Tibial nerve (tissue), 4 donors: ENCODE data around the gene ANXA11. TPM values are rescaled to one million over a fixed set of nuclear protein-coding genes. Genes with fewer than 3 reads are reported as not detected.

ENCODE experiments used
- DNase-seq, 2 donors: peaks; one replicate each; pipeline ENCODE4 v3.0.0-alpha.2; 2019; ENCODE audit warnings: low spot score in 2 of 2
- H3K27ac ChIP-seq, 4 donors: fragments of 200-600 bp; sonication (generic) in 3 of 4; one replicate each; pipeline ENCODE4 v1.5.1; 2017 to 2019; ENCODE audit warnings: mild to moderate bottlenecking in 1 of 4
- H3K27me3 ChIP-seq, 2 donors: fragments of 200-600 bp; sonication (generic) in 1 of 2; one replicate each; pipeline versions ENCODE4 v1.5.1 to v1.6.0; 2017 to 2019
- H3K36me3 ChIP-seq, 3 donors: fragments of 200-600 bp; sonication (generic); one replicate each; pipeline ENCODE4 v1.5.1; 2018 to 2019
- H3K4me1 ChIP-seq, 4 donors: fragments of 200-600 bp; sonication (generic) in 3 of 4; one replicate each; pipeline ENCODE4 v1.5.1; 2017 to 2019
- H3K4me3 ChIP-seq, 4 donors: fragments of 200-600 bp; sonication (generic) in 3 of 4; one replicate each; pipeline ENCODE4 v1.5.1; 2017 to 2019; ENCODE audit warnings: mild to moderate bottlenecking in 1 of 4, moderate library complexity in 1 of 4
- H3K9me3 ChIP-seq, 4 donors: fragments of 200-600 bp; sonication (generic) in 3 of 4; one replicate each; pipeline ENCODE4 v1.5.1; 2017 to 2019
- CTCF ChIP-seq, 5 experiments: fragments of 200-600 bp in 3 of 5; fragments of 450-650 bp in 2 of 5; sonication (generic) in 3 of 5; IDR thresholded peaks; one replicate each; pipeline ENCODE4 v1.5.1; 2016 to 2019; ENCODE audit warnings: antibody characterized with exemption in 5 of 5, mild to moderate bottlenecking in 3 of 5, moderate library complexity in 2 of 5
- EP300 ChIP-seq, 2 donors: sonication (generic); formaldehyde crosslinking; IDR thresholded peaks; one replicate each; pipeline ENCODE4 v1.6.1; 2017; ENCODE audit warnings: antibody characterized with exemption in 2 of 2, mild to moderate bottlenecking in 1 of 2
- POLR2A ChIP-seq, 2 donors: fragments of 450-650 bp; IDR thresholded peaks; one replicate each; pipeline ENCODE4 v1.6.1; 2017; ENCODE audit warnings: antibody characterized with exemption in 2 of 2, mild to moderate bottlenecking in 2 of 2, moderate library complexity in 2 of 2
- WGBS, 2 donors: methylation state at CpG; one replicate each; pipeline ENCODE4 v1.1.5; 2018; 5-methylcytosine and 5-hydroxymethylcytosine counted together
- total RNA-seq, 4 donors: library from RNA; depleted of rRNA; stranded (reverse); fragments of >200 nt; gene quantifications; one replicate each; pipeline ENCODE4 v1.1.0, GENCODE V29; 2016

ANXA11 gene
- total RNA-seq, 4 donors from 2014 or later, result 99.8 to 128 (median 113) TPM

GRCh38 chr10:80144067-80144695 is 61.2 kb downstream of the ANXA11 start:
- no peaks in the 10 kb centered on the region for H3K27me3 ChIP-seq
- H3K9me3 ChIP-seq, result peaks cover 0 to 8% (median 2%) of the 10 kb centered on the region in 4 donors
- WGBS, 2 donors, result 47 to 50% methylated on average over 12 to 17 of the region's 28 CpGs
- H3K4me3 ChIP-seq, result peak overlapping the region in 1 of 4 donors; percentile 0
- peaks cover 0 to 15% (median 0%) of the 10 kb centered on the region in 3 donors for H3K36me3 ChIP-seq
- DNase-seq, result no peak
- TF ChIP-seq POLR2A (IDR thresholded peaks at IDR 0.05) (no peak), EP300 (IDR thresholded peaks at IDR 0.05) (no peak), CTCF (IDR thresholded peaks at IDR 0.05) (peak in 1 of 5 experiments; percentile 42)
- peak overlapping the region in 2 of 4 donors; percentile 41 to 77 for H3K27ac ChIP-seq
- H3K4me1 ChIP-seq, result peaks cover 0 to 43% (median 15%) of the 10 kb centered on the region in 4 donors

- Histone ChIP-seq H3K9me3 (no peaks in the 10 kb centered on the region), H3K27me3 (no peaks in the 10 kb centered on the region), H3K4me3 (no peak overlapping the region), H3K27ac (peak overlapping the region in 1 of 4 donors; percentile 15), H3K36me3 (no peaks in the 10 kb centered on the region), H3K4me1 (peaks cover 0 to 61% (median 21%) of the 10 kb centered on the region in 4 donors)
- TF ChIP-seq EP300 (IDR thresholded peaks at IDR 0.05) (no peak), POLR2A (IDR thresholded peaks at IDR 0.05) (no peak), CTCF (IDR thresholded peaks at IDR 0.05) (no peak)
- no peak for DNase-seq
- WGBS, 2 donors, result 59 to 60% methylated on average over 19 of the region's 19 CpGs
Measured at GRCh38 chr10:80141696-80142460, 63.5 kb downstream of the ANXA11 start.

GRCh38 chr10:80140251-80140650 is 65.1 kb downstream of the ANXA11 start:
- H3K4me1 ChIP-seq, result peaks cover 0 to 68% (median 22%) of the 10 kb centered on the region in 4 donors
- no peaks in the 10 kb centered on the region for H3K9me3 ChIP-seq
- DNase-seq, result no peak
- H3K27me3 ChIP-seq, result no peaks in the 10 kb centered on the region
- TF ChIP-seq CTCF (IDR thresholded peaks at IDR 0.05) (no peak), EP300 (IDR thresholded peaks at IDR 0.05) (no peak), POLR2A (IDR thresholded peaks at IDR 0.05) (no peak)
- WGBS, 2 donors, result 89 to 94% methylated on average over 7 of the region's 7 CpGs
- no peak overlapping the region for H3K4me3 ChIP-seq
- H3K27ac ChIP-seq, result no peak overlapping the region
- H3K36me3 ChIP-seq, result no peaks in the 10 kb centered on the region

- Histone ChIP-seq H3K27ac (no peak overlapping the region), H3K9me3 (no peaks in the 10 kb centered on the region), H3K4me1 (peaks cover 0 to 63% (median 12%) of the 10 kb centered on the region in 4 donors), H3K27me3 (no peaks in the 10 kb centered on the region), H3K36me3 (no peaks in the 10 kb centered on the region), H3K4me3 (no peak overlapping the region)
- WGBS, 2 donors, result 80 to 90% methylated on average over 2 of the region's 2 CpGs
- DNase-seq, result no peak
- TF ChIP-seq POLR2A (IDR thresholded peaks at IDR 0.05) (no peak), EP300 (IDR thresholded peaks at IDR 0.05) (no peak), CTCF (IDR thresholded peaks at IDR 0.05) (no peak)
Measured at GRCh38 chr10:80139265-80139664, 66.1 kb downstream of the ANXA11 start.

- no peak for TF ChIP-seq POLR2A (IDR thresholded peaks at IDR 0.05)
- TF ChIP-seq CTCF (IDR thresholded peaks at IDR 0.05), result no peak
- TF ChIP-seq EP300 (IDR thresholded peaks at IDR 0.05), result no peak
- peak overlapping the region in 3 of 4 donors; percentile 62 to 90 (median 85) for H3K27ac ChIP-seq
- H3K4me1 ChIP-seq, result peaks cover 0 to 64% (median 9%) of the 10 kb centered on the region in 4 donors
- no peak for DNase-seq
- no peaks in the 10 kb centered on the region for H3K27me3 ChIP-seq
- no peaks in the 10 kb centered on the region for H3K36me3 ChIP-seq
- H3K4me3 ChIP-seq, result no peak overlapping the region
- whole genome bisulfite sequencing, 2 donors, result 30 to 34% methylated on average over 4 of the region's 4 CpGs
- H3K9me3 ChIP-seq, result no peaks in the 10 kb centered on the region
Measured at GRCh38 chr10:80137920-80138319, 67.4 kb downstream of the ANXA11 start.
